Lower lobe of right lung (tissue), 2 donors: ENCODE results near the gene TMEM205. TPM values are rescaled to one million over a fixed set of nuclear protein-coding genes. Genes with fewer than 3 reads are reported as not detected.

Source experiments
- ATAC-seq, 2 donors: fragments of 200-7000 bp; cut with Tn5 transposase; one replicate each; pipeline ENCODE4 v1.9.1; 2020 to 2022; ENCODE audit warnings: mild to moderate bottlenecking in 2 of 2, moderate library complexity in 2 of 2
- DNase-seq: peaks from one replicate; pipeline ENCODE4 v3.0.0-alpha.2; 2020
- H3K27ac ChIP-seq: fragments of 200-600 bp; one replicate; pipeline ENCODE4 v1.8.0; 2022
- H3K27me3 ChIP-seq: fragments of 200-600 bp; one replicate; pipeline ENCODE4 v1.8.0; 2022; ENCODE audit warnings: low read depth
- H3K36me3 ChIP-seq: fragments of 200-600 bp; one replicate; pipeline ENCODE4 v1.8.0; 2022; ENCODE audit warnings: mild to moderate bottlenecking
- H3K4me1 ChIP-seq: fragments of 200-600 bp; one replicate; pipeline ENCODE4 v1.8.0; 2022
- H3K4me3 ChIP-seq: fragments of 200-600 bp; one replicate; pipeline ENCODE4 v1.8.0; 2022; ENCODE audit warnings: mild to moderate bottlenecking
- H3K9me3 ChIP-seq: fragments of 200-600 bp; one replicate; pipeline ENCODE4 v1.8.0; 2022
- intact Hi-C: fragments of 100-400 bp; cut with DNase I; formaldehyde crosslinking; loops from one replicate; pipeline ENCODE4 v1.11.0; 2022
- long read RNA-seq: library from polyadenylated mRNA; unstranded; transcript quantifications from one replicate; pipeline ENCODE4 v2.0.0, GENCODE V29; 2021
- total RNA-seq: library from RNA; stranded (reverse); fragmentation: NEBNext Ultra II Directional; extraction: Animal tissue kit (Norgen Biotek cat#: 25700); gene quantifications from one replicate; pipeline ENCODE4 v1.2.1, GENCODE V29; 2021
- TF ChIP-seq, protein P1 (sequence below): fragments of 200-600 bp; IDR thresholded peaks from one replicate; pipeline ENCODE4 v1.8.0; 2022; ENCODE audit warnings: antibody characterized with exemption, mild to moderate bottlenecking
- donor health status: DM: no; HTN: yes; CAD: no; lungs with severe emphysema.

Gene TMEM205
- total RNA-seq, result 65.7 TPM
- long read RNA-seq, transcript TMEM205-203 (2 exons, 1,147 nt), result minor isoform, 8 of 61 reads
- long read RNA-seq, transcript TMEM205-216 (4 exons, 792 nt), result major isoform, 33 of 61 reads
- long read RNA-seq, partial matches to known transcripts, result 0 of 61 reads
- long read RNA-seq, other reads (novel, unspliced or antisense), result 6 of 61 reads

GRCh38 chr19:11346104-11346940 lies at the start of gene TMEM205, which contains the start of gene CCDC159:
TSS of gene TMEM205 (minus strand) at chr19:11346268. CDS start at chr19:11345619, 649 bp downstream.
TSS of gene CCDC159 (plus strand) at chr19:11346519. CDS start at chr19:11346607, 88 bp downstream.
- H3K4me1 ChIP-seq, result peaks cover 31% of the 10 kb centered on the region
- H3K27me3 ChIP-seq, result no peaks in the 10 kb centered on the region
- H3K9me3 ChIP-seq, result peaks cover 3% of the 10 kb centered on the region
- intact Hi-C loops, result no loop called here
- peak; percentile 97 for ATAC-seq
- H3K4me3 ChIP-seq, result peak within 1 kb of the TSS; percentile 70
- TF ChIP-seq, protein P1, sequence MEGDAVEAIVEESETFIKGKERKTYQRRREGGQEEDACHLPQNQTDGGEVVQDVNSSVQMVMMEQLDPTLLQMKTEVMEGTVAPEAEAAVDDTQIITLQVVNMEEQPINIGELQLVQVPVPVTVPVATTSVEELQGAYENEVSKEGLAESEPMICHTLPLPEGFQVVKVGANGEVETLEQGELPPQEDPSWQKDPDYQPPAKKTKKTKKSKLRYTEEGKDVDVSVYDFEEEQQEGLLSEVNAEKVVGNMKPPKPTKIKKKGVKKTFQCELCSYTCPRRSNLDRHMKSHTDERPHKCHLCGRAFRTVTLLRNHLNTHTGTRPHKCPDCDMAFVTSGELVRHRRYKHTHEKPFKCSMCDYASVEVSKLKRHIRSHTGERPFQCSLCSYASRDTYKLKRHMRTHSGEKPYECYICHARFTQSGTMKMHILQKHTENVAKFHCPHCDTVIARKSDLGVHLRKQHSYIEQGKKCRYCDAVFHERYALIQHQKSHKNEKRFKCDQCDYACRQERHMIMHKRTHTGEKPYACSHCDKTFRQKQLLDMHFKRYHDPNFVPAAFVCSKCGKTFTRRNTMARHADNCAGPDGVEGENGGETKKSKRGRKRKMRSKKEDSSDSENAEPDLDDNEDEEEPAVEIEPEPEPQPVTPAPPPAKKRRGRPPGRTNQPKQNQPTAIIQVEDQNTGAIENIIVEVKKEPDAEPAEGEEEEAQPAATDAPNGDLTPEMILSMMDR, result no peak
- H3K27ac ChIP-seq, result peak within 1 kb of the TSS; percentile 82
- peaks cover 14% of the 10 kb centered on the region for H3K36me3 ChIP-seq
- DNase-seq, result peak; percentile 98

GRCh38 chr19:11390933-11391680 lies 45.0 kb upstream of the TMEM205 start:
- ATAC-seq (no peak), DNase-seq (no peak)
- Histone ChIP-seq H3K36me3 (no peaks in the 10 kb centered on the region), H3K4me1 (peaks cover 15% of the 10 kb centered on the region), H3K4me3 (no peak overlapping the region), H3K9me3 (peaks cover 3% of the 10 kb centered on the region), H3K27ac (no peak overlapping the region), H3K27me3 (no peaks in the 10 kb centered on the region)
- TF ChIP-seq, protein P1, result no peak
- intact Hi-C loops, result no loop called here

GRCh38 chr19:11390359-11390758 lies 44.3 kb upstream of the TMEM205 start:
- Histone ChIP-seq H3K4me1 (peaks cover 15% of the 10 kb centered on the region), H3K27ac (no peak overlapping the region), H3K4me3 (no peak overlapping the region), H3K9me3 (peaks cover 3% of the 10 kb centered on the region), H3K27me3 (no peaks in the 10 kb centered on the region), H3K36me3 (no peaks in the 10 kb centered on the region)
- DNase-seq (no peak), ATAC-seq (no peak)
- intact Hi-C loops, result no loop called here
- TF ChIP-seq, protein P1, result no peak

GRCh38 chr19:11387162-11388034 lies 41.3 kb upstream of the TMEM205 start:
- Histone ChIP-seq H3K27me3 (peaks cover 8% of the 10 kb centered on the region), H3K27ac (peak overlapping the region; percentile 51), H3K4me3 (no peak overlapping the region), H3K9me3 (peaks cover 3% of the 10 kb centered on the region), H3K4me1 (peaks cover 38% of the 10 kb centered on the region), H3K36me3 (no peaks in the 10 kb centered on the region)
- TF ChIP-seq, protein P1, result no peak
- ATAC-seq, result peak in 1 of 2 donors; percentile 19
- intact Hi-C loops, result no loop called here
- no peak for DNase-seq

DNA sequence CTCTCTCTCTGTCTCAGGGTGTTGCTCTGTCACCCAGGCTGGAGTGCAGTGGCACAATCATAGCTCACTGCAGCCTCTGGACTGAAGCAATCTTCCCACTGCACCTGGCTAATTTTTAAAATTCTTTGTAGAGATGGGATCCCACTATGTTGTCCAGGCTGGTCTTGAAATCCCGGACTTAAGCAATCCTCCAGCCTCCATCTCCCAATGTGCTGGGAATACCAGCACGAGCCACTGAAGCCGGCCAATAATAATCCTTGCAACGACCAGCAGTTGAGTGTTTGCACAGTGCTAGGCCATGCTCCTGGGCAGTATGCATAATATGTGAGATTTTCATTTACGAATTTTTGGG lies 38.7 kb upstream of the TMEM205 start:
- Histone ChIP-seq H3K36me3 (no peaks in the 10 kb centered on the region), H3K4me3 (no peak overlapping the region), H3K27ac (no peak overlapping the region), H3K4me1 (peaks cover 57% of the 10 kb centered on the region), H3K27me3 (peaks cover 9% of the 10 kb centered on the region), H3K9me3 (no peaks in the 10 kb centered on the region)
- TF ChIP-seq, protein P1, result no peak
- no peak for ATAC-seq
- intact Hi-C loops, result no loop called here
- no peak for DNase-seq
